ENCODE measurements around the gene LAMA3.

LAMA3 gene

GRCh38 chr18:23652232-23652631 is 37.0 kb upstream of the LAMA3 start:
- no peak for TF ChIP-seq POLR2A (IDR thresholded peaks at IDR 0.05; ENCODE audit: low read length)
- TF ChIP-seq GATA1 (IDR thresholded peaks at IDR 0.05; ENCODE audit: low read depth, low read length), result no peak
- no peak for DNase-seq

- TF ChIP-seq POLR2A (IDR thresholded peaks at IDR 0.05; ENCODE audit: low read length) (no peak), GATA1 (IDR thresholded peaks at IDR 0.05; ENCODE audit: low read depth, low read length) (no peak)
- no peak for DNase-seq
Measured at GRCh38 chr18:23658285-23658684, 31.0 kb upstream of the LAMA3 start.

GRCh38 chr18:23661735-23662308 is 27.4 kb upstream of the LAMA3 start:
- TF ChIP-seq GATA1 (IDR thresholded peaks at IDR 0.05; ENCODE audit: low read depth, low read length), result no peak
- DNase-seq, result no peak

- no peak for TF ChIP-seq POLR2A (IDR thresholded peaks at IDR 0.05; ENCODE audit: low read length)
- TF ChIP-seq GATA1 (IDR thresholded peaks at IDR 0.05; ENCODE audit: low read depth, low read length), result no peak
- peak; percentile 13 to 29 for DNase-seq
Measured at GRCh38 chr18:23662309-23663263, 26.7 kb upstream of the LAMA3 start, which contains the start of gene ANKRD29. Gene ANKRD29, minus strand, starts transcription at chr18:23662911. Its CDS starts 181 bp downstream, at chr18:23662730.

GRCh38 chr18:23664674-23665073 is 24.6 kb upstream of the LAMA3 start:
- no peak for DNase-seq
- TF ChIP-seq POLR2A (IDR thresholded peaks at IDR 0.05; ENCODE audit: low read length) (no peak), GATA1 (IDR thresholded peaks at IDR 0.05; ENCODE audit: low read depth, low read length) (no peak)

- peak in 1 of 2 experiments; percentile 16 for DNase-seq
Measured at GRCh38 chr18:23667114-23667513, 22.1 kb upstream of the LAMA3 start.

GRCh38 chr18:23668731-23669130 is 20.5 kb upstream of the LAMA3 start:
- TF ChIP-seq POLR2A (IDR thresholded peaks at IDR 0.05; ENCODE audit: low read length), result no peak
- TF ChIP-seq GATA1 (IDR thresholded peaks at IDR 0.05; ENCODE audit: low read depth, low read length), result no peak
- no peak for DNase-seq

More at GRCh38 chr18:23667114-23667513, 22.1 kb upstream of the LAMA3 start:
- TF ChIP-seq POLR2A (IDR thresholded peaks at IDR 0.05; ENCODE audit: low read length) (no peak), GATA1 (IDR thresholded peaks at IDR 0.05; ENCODE audit: low read depth, low read length) (no peak)

GRCh38 chr18:23669202-23669766 is 20.0 kb upstream of the LAMA3 start:
- no peak for DNase-seq
- TF ChIP-seq GATA1 (IDR thresholded peaks at IDR 0.05; ENCODE audit: low read depth, low read length), result no peak
- TF ChIP-seq POLR2A (IDR thresholded peaks at IDR 0.05; ENCODE audit: low read length), result no peak

GRCh38 chr18:23669804-23670405 is 19.3 kb upstream of the LAMA3 start:
- TF ChIP-seq GATA1 (IDR thresholded peaks at IDR 0.05; ENCODE audit: low read depth, low read length) (no peak), POLR2A (IDR thresholded peaks at IDR 0.05; ENCODE audit: low read length) (no peak)
- DNase-seq, result no peak

- no peak for TF ChIP-seq GATA1 (IDR thresholded peaks at IDR 0.05; ENCODE audit: low read depth, low read length)
- TF ChIP-seq POLR2A (IDR thresholded peaks at IDR 0.05; ENCODE audit: low read length), result no peak
- DNase-seq, result no peak
Measured at GRCh38 chr18:23671564-23671963, 17.7 kb upstream of the LAMA3 start.

- no peak for DNase-seq
- TF ChIP-seq POLR2A (IDR thresholded peaks at IDR 0.05; ENCODE audit: low read length) (no peak), GATA1 (IDR thresholded peaks at IDR 0.05; ENCODE audit: low read depth, low read length) (no peak)
Measured at GRCh38 chr18:23673725-23674124, 15.5 kb upstream of the LAMA3 start.

GRCh38 chr18:23675236-23675635 is 14.0 kb upstream of the LAMA3 start:
- TF ChIP-seq POLR2A (IDR thresholded peaks at IDR 0.05; ENCODE audit: low read length) (no peak), GATA1 (IDR thresholded peaks at IDR 0.05; ENCODE audit: low read depth, low read length) (no peak)
- DNase-seq, result no peak

GRCh38 chr18:23675896-23676295 is 13.4 kb upstream of the LAMA3 start:
- DNase-seq, result no peak
- TF ChIP-seq POLR2A (IDR thresholded peaks at IDR 0.05; ENCODE audit: low read length) (no peak), GATA1 (IDR thresholded peaks at IDR 0.05; ENCODE audit: low read depth, low read length) (no peak)

GRCh38 chr18:23682045-23682444 is 7.2 kb upstream of the LAMA3 start:
- no peak for DNase-seq
- TF ChIP-seq GATA1 (IDR thresholded peaks at IDR 0.05; ENCODE audit: low read depth, low read length) (no peak), POLR2A (IDR thresholded peaks at IDR 0.05; ENCODE audit: low read length) (no peak)

Data from erythroblast (primary cell).